ENCODE results near the gene TRMT6.

TRMT6 gene

DNA sequence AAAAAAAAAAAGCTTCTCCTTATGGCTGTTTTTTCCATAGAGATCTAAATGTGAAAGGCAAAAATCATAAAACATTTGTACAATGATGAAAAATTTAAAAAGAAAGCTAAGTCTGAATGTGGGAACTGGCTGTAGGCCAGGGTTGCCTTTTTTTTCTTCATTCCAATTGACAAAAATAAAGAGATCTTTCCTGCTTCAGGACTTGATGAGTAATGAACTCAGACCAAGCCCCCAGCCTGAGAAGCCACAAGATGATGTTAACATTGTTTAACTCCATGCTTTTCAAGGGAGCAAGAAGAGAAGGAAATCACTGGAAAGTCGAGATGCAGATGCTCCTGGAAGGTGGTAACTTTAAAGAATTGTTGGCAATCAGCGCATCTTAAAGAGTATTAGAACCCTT lies 41.4 kb downstream of the TRMT6 start:
- H3K27me3 ChIP-seq, result no peaks in the 10 kb centered on the region
- DNase-seq, result no peak
- H3K9me3 ChIP-seq, result no peaks in the 10 kb centered on the region
- H3K4me3 ChIP-seq (ENCODE audit: low read depth, low read length), result no peak overlapping the region
- H3K4me1 ChIP-seq, result peaks cover 3% of the 10 kb centered on the region; the same call in 1 of the 2 replicates
- H3K36me3 ChIP-seq, result peaks cover 3% of the 10 kb centered on the region; the same call in 1 of the 2 replicates
- TF ChIP-seq, protein P1, sequence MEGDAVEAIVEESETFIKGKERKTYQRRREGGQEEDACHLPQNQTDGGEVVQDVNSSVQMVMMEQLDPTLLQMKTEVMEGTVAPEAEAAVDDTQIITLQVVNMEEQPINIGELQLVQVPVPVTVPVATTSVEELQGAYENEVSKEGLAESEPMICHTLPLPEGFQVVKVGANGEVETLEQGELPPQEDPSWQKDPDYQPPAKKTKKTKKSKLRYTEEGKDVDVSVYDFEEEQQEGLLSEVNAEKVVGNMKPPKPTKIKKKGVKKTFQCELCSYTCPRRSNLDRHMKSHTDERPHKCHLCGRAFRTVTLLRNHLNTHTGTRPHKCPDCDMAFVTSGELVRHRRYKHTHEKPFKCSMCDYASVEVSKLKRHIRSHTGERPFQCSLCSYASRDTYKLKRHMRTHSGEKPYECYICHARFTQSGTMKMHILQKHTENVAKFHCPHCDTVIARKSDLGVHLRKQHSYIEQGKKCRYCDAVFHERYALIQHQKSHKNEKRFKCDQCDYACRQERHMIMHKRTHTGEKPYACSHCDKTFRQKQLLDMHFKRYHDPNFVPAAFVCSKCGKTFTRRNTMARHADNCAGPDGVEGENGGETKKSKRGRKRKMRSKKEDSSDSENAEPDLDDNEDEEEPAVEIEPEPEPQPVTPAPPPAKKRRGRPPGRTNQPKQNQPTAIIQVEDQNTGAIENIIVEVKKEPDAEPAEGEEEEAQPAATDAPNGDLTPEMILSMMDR (IDR thresholded peaks at IDR 0.05; ENCODE audit: low read depth, low read length), result no peak

DNA sequence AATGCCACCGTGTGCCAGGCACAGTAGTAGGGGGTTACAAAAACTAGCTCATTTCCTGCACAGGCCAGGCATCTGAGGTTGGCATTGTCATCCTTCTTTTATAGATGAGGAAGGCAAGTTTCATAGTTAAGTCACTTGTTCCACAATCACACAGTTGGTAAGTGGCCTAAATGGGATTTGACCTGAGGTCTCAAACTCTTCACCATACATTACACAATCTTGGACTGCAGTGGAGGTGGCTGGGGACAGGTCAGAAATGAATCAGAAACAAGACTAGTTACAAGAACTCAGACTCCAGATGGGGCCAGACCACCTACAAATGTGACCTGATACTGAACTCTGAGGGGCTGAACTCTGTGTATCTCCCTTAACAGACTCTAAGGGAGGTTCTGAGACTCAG lies 49.4 kb downstream of the TRMT6 start:
- Histone ChIP-seq H3K4me3 (ENCODE audit: low read depth, low read length) (no peak overlapping the region), H3K36me3 (no peaks in the 10 kb centered on the region), H3K9me3 (no peaks in the 10 kb centered on the region), H3K27me3 (no peaks in the 10 kb centered on the region), H3K4me1 (no peaks in the 10 kb centered on the region)
- TF ChIP-seq, protein P1 (IDR thresholded peaks at IDR 0.05; ENCODE audit: low read depth, low read length), result no peak
- no peak for DNase-seq

DNA sequence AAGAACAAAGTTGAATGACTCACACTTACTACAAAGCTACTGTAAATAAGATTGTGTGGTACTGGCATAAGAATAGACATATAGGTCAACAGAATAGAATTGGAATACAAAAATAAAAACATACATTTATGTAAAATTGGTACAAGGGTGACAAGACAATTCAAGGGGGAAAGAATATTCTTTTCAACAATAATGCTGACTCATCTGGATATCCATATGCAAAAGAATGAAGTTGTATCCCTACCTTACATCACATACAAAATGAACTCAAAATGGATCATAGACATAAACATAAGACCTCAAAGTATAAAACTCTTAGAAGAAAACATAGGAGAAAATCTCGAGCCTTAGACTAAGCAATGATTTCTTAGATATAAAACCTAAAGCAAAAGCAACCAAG lies 50.9 kb downstream of the TRMT6 start:
- Histone ChIP-seq H3K4me3 (ENCODE audit: low read depth, low read length) (no peak overlapping the region), H3K27me3 (no peaks in the 10 kb centered on the region), H3K9me3 (no peaks in the 10 kb centered on the region), H3K4me1 (no peaks in the 10 kb centered on the region), H3K36me3 (no peaks in the 10 kb centered on the region)
- TF ChIP-seq, protein P1 (IDR thresholded peaks at IDR 0.05; ENCODE audit: low read depth, low read length), result no peak
- DNase-seq, result no peak

DNA sequence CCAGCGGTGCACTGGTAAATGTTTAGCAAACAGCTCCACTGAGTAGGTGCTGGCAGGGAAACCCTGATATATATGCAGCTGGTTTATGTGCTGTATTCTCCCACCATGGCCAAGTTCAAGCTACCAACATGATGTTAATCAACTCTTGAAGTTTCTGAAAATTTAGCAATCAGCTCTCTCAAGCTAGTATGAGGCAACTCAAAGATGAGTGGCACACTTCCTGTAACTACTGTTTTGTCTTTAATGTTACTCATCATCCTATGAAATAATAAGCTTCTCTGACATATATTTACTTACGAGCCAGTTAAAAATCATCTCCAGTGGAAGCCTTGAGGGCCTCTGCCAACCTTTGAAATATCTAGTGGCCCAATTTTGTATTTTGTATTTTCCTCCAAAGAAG lies 54.7 kb downstream of the TRMT6 start:
- Histone ChIP-seq H3K4me1 (peaks cover 10% of the 10 kb centered on the region), H3K27me3 (no peaks in the 10 kb centered on the region), H3K36me3 (no peaks in the 10 kb centered on the region), H3K9me3 (no peaks in the 10 kb centered on the region), H3K4me3 (ENCODE audit: low read depth, low read length) (no peak overlapping the region)
- DNase-seq, result no peak
- TF ChIP-seq, protein P1 (IDR thresholded peaks at IDR 0.05; ENCODE audit: low read depth, low read length), result no peak

DNA sequence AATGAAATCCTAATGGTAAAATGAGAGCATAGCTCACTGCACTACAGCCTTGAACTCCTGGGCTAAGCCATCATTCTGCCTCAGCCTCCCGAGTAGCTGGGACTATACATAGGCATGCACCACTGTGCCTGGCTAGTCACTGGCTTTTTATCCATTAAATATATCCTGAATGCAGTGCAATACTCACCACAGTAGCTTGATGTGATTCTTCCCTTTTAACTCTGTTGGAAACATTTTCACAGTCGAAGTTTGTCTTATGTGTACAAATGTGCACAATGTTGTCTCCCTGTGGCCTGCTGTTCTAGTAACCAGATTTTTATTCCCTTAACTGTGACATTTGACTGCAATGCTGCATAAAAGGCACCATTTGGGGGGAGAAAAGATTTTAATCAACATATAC lies 56.7 kb downstream of the TRMT6 start:
- TF ChIP-seq, protein P1 (IDR thresholded peaks at IDR 0.05; ENCODE audit: low read depth, low read length), result no peak
- no peaks in the 10 kb centered on the region for H3K9me3 ChIP-seq
- no peak overlapping the region for H3K4me3 ChIP-seq (ENCODE audit: low read depth, low read length)

DNA sequence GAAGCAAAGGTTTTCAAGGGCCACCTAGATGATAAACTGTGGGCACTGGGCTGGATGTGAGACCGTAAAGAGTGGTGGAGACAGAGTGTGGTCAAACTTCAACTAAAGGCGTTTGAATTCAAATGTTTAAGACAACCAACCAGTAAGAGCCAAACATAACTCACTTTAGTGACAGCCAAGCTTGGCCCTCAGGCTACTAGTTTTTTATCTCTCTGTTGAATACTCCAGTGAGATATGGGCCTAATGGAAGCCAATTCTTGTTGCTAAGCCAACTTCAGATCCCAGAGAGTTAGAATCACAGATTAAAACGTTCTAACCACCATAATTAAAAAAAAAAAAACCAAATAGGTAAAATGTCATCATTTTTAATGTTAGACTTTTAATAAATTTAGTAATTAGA lies 57.3 kb downstream of the TRMT6 start:
- peak; percentile 28 for DNase-seq
- Histone ChIP-seq H3K9me3 (no peaks in the 10 kb centered on the region), H3K4me1 (peaks cover 12% of the 10 kb centered on the region), H3K4me3 (ENCODE audit: low read depth, low read length) (no peak overlapping the region), H3K36me3 (no peaks in the 10 kb centered on the region), H3K27me3 (no peaks in the 10 kb centered on the region)
- TF ChIP-seq, protein P1 (IDR thresholded peaks at IDR 0.05; ENCODE audit: low read depth, low read length), result no peak

More for the DNA sequence above, 56.7 kb downstream of the TRMT6 start:
- no peak for DNase-seq
- H3K4me1 ChIP-seq, result peaks cover 12% of the 10 kb centered on the region
- no peaks in the 10 kb centered on the region for H3K36me3 ChIP-seq
- H3K27me3 ChIP-seq, result no peaks in the 10 kb centered on the region
